BLaER1 treated with 17β-estradiol and CSF1 and Interleukin-3, amounts not matched to agents 10 nM and 100 nM (cell line): ENCODE data around the gene ARHGEF17.

Experiments
- H3K27ac ChIP-seq, 11 experiments: shearing (Covaris generic); formaldehyde crosslinking; 2 replicates each; pipeline ENCODE4 v1.8.1; 2022
- H3K27me3 ChIP-seq, 11 experiments: shearing (Covaris generic); formaldehyde crosslinking; 2 replicates each; pipeline ENCODE4 v1.8.1; 2022
- H3K36me3 ChIP-seq, 11 experiments: shearing (Covaris generic); formaldehyde crosslinking; 2 replicates each; pipeline ENCODE4 v1.8.1; 2022
- H3K4me1 ChIP-seq, 10 experiments: shearing (Covaris generic); formaldehyde crosslinking; 2 replicates each; pipeline ENCODE4 v1.8.1; 2022
- H3K4me2 ChIP-seq, 11 experiments: shearing (Covaris generic); formaldehyde crosslinking; 2 replicates each; pipeline ENCODE4 v1.8.1; 2022
- H3K4me3 ChIP-seq, 10 experiments: shearing (Covaris generic); formaldehyde crosslinking; 2 replicates each; pipeline ENCODE4 v1.8.1; 2022
- H3K9ac ChIP-seq, 11 experiments: shearing (Covaris generic); formaldehyde crosslinking; 2 replicates each; pipeline ENCODE4 v1.8.1; 2022
- H3K9me3 ChIP-seq, 11 experiments: shearing (Covaris generic); formaldehyde crosslinking; replicated peaks in 1 of 11; 2 replicates each; pipeline ENCODE4 v1.8.1; 2022
- H4K20me1 ChIP-seq, 11 experiments: shearing (Covaris generic); formaldehyde crosslinking; 2 replicates each; pipeline ENCODE4 v1.8.1; 2022
- Cebpa-rat ChIP-seq, 11 experiments: shearing (Covaris generic); IDR thresholded peaks; 2 replicates each; pipeline ENCODE4 v1.8.1; 2022

The ARHGEF17 gene

DNA sequence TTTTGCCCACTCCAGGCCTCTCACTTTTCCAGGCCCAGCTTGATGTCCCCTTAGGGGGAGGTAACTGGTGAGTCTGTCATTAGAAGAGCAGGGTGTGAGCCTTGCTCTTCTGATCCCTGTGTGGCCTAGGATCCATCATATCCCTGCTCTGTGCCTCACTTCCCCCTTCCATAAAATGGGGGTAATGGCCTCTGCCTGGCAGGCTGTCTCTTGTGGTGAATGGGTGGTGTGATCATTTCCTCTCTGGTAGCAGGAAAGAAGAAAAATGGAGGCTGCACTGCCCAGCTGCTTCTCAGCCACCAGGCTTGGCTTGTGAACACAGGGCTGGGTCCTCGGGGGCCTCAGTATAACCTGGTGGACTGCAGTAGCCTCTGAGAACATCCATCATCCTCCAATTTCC, 5.6 kb downstream of the ARHGEF17 start:
- Histone ChIP-seq H3K9ac (peak overlapping the region in 7 of 11 experiments; percentile 9 to 52 (median 30); a peak in 6 of 22 replicates), H3K36me3 (no peaks in the 10 kb centered on the region), H4K20me1 (peaks cover 0 to 39% (median 10%) of the 10 kb centered on the region in 11 experiments; a peak in 9 of 22 replicates), H3K4me2 (peak overlapping the region; percentile 54 to 99 (median 71)), H3K27ac (peak overlapping the region in 8 of 11 experiments; percentile 18 to 53 (median 36); a peak in 12 of 22 replicates), H3K9me3 (no peaks in the 10 kb centered on the region), H3K4me1 (peaks cover 41 to 98% (median 82%) of the 10 kb centered on the region in 10 experiments), H3K4me3 (no peak overlapping the region), H3K27me3 (peaks cover 13 to 25% (median 24%) of the 10 kb centered on the region in 11 experiments)
- TF ChIP-seq Cebpa-rat (IDR thresholded peaks at IDR 0.05): no peak

DNA sequence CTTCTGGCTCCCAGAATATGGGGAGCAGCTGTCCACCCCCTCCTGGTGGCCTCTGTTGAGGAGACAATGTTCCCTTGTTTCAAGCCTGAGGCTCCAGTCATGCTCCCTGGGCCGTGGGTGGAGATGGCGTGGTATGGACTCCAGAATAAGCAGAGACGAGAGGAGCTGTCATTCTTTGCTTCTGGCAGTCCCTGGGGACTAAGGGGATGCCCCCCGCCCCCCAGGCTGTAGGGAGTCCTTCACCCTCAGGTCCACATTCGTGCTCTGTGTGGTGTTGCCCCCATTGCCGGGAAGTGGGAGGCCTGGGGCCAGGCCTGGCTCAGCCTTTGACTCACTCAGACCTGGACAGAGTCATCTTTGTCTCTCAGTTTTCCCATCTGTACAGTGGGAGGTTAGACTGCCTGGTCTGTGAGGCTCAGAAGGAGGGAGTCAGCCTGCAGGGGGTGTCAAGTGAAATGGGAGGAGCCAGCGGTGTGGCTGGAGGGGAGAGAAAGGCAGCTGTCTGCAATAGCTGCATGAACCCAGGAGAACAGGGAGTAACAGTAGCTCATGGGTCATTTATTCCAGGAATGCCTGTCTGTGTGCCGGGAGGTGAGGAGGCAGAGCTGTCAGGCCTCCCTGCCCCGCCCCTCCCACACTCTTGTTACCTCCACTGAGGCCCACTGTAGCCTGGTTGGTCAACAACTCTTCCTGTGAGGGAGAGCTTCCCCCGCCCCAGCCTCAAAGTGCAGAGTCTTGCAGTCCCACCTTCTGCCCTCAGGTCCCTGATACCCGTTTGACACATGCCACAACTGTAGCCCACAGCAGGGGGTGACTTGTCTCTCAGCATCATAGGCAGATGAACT, 6.3 kb downstream of the ARHGEF17 start:
- H3K27ac ChIP-seq: peak overlapping the region in 8 of 11 experiments; percentile 4 to 53 (median 28); a peak in 11 of 22 replicates
- peak overlapping the region; percentile 54 to 99 (median 71) for H3K4me2 ChIP-seq
- TF ChIP-seq Cebpa-rat (IDR thresholded peaks at IDR 0.05): no peak
- no peaks in the 10 kb centered on the region for H3K9me3 ChIP-seq
- peaks cover 6 to 18% (median 17%) of the 10 kb centered on the region in 11 experiments for H3K27me3 ChIP-seq
- H3K4me1 ChIP-seq: peaks cover 35 to 96% (median 79%) of the 10 kb centered on the region in 10 experiments
- H4K20me1 ChIP-seq: peaks cover 0 to 32% (median 6%) of the 10 kb centered on the region in 11 experiments; a peak in 9 of 22 replicates
- H3K9ac ChIP-seq: peak overlapping the region in 7 of 11 experiments; percentile 9 to 52 (median 30); a peak in 8 of 22 replicates
- no peak overlapping the region for H3K4me3 ChIP-seq
- no peaks in the 10 kb centered on the region for H3K36me3 ChIP-seq

DNA sequence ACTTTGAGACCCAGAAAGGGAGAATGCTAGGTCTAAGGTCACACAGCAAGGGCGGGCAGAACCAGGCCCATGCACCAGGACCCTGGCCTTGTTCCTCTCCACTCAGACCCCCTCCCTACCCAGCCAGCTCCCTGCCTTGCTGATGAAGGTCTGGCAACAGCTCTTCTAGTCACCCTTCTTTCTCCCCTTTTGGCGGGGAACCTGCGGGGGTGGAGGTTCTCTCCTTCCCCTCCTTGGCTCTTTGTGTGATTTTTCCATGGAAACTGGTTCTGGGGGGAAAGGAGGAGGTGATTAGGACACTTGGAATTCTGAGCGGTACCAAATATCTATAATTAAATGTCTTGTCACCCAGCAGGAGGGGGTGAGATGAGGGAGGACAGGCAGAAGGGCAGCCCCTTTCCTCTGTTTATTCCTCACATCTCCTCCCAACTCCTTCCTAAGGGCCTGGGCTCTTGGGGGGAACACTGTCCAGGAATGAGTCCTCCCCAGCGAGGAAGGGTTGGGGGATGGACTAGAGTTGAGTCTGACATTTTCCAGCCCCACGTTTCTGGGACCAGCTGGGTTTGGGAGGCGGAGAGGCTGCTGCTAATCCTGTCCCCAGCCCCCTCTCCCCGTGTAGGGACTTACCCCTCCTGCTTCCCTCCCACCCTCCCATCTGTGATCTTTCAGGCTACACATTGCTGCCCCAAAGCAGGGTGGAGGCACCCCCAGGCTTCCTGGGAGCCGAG, 7.4 kb downstream of the ARHGEF17 start:
- H3K4me3 ChIP-seq: no peak overlapping the region

DNA sequence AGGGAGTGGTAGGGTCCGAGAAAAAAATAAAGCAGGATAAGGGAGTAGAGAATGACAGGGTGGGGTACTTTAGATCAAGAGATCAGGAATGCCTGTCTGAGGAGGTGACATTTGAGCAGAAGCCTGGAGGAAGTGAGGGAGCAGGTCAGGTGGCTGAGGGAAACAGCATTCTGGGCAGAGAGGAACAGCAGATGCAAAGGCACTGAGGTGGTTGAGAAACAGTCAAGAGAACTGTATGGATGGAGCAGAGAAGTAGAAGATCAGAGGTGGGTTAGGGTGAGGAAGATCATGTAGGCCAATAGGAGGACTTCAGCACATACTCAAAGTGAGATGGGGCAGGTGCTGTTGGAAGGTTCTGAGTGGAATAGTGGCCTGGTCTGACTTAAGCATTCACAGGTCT, 8.3 kb downstream of the ARHGEF17 start:
- H3K4me3 ChIP-seq: no peak overlapping the region
- no peaks in the 10 kb centered on the region for H3K9me3 ChIP-seq
- peak overlapping the region in 7 of 11 experiments; percentile 5 to 74 (median 66); a peak in 5 of 22 replicates for H3K4me2 ChIP-seq
- no peaks in the 10 kb centered on the region for H3K36me3 ChIP-seq
- H3K27ac ChIP-seq: no peak overlapping the region
- H3K9ac ChIP-seq: no peak overlapping the region
- peaks cover 45 to 99% (median 92%) of the 10 kb centered on the region in 10 experiments for H3K4me1 ChIP-seq
- no peaks in the 10 kb centered on the region for H3K27me3 ChIP-seq
- peaks cover 0 to 14% (median 0%) of the 10 kb centered on the region in 11 experiments; a peak in 4 of 22 replicates for H4K20me1 ChIP-seq
- no peak for TF ChIP-seq Cebpa-rat (IDR thresholded peaks at IDR 0.05)

More for the DNA sequence above, 7.4 kb downstream of the ARHGEF17 start:
- Histone ChIP-seq H3K27ac (0 out of 22 replicates have a peak overlapping the region, but pooled peaks of 1 of the 11 experiments have one; percentile 17), H4K20me1 (peaks cover 0 to 22% (median 0%) of the 10 kb centered on the region in 11 experiments; a peak in 5 of 22 replicates), H3K9me3 (no peaks in the 10 kb centered on the region), H3K4me1 (peaks cover 35 to 96% (median 83%) of the 10 kb centered on the region in 10 experiments), H3K9ac (peak overlapping the region in 1 of 11 experiments; percentile 22; a peak in 2 of 22 replicates), H3K27me3 (peaks cover 0 to 7% (median 6%) of the 10 kb centered on the region in 11 experiments; a peak in 13 of 22 replicates), H3K4me2 (peak overlapping the region in 9 of 11 experiments; percentile 35 to 99 (median 71); a peak in 17 of 22 replicates), H3K36me3 (no peaks in the 10 kb centered on the region)
- no peak for TF ChIP-seq Cebpa-rat (IDR thresholded peaks at IDR 0.05)

DNA sequence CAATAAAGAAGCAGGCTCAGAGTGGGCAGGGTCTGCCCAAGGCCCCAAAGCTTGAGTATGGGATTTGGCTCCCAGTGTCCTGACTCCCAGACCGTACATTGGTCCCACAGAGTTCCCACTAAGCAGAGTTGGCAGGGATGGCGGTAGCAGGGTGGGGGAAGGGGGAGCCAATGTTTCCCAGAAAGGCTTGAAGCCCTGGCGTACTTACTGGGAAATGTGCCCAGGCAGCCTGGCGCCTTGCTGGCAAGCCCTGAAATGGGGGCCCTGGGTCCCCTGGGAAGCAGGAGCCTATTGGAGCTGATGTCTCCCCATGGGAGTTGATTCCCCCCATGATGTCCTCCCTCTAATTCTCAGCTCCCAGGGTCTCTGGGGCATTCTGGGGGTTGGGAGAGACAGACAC, 9.3 kb downstream of the ARHGEF17 start:
- Histone ChIP-seq H3K4me2 (peak overlapping the region; percentile 5 to 74 (median 59); a peak in 19 of 22 replicates), H3K27ac (peak overlapping the region in 6 of 11 experiments; percentile 7 to 44 (median 30); a peak in 7 of 22 replicates), H3K9me3 (no peaks in the 10 kb centered on the region), H4K20me1 (peaks cover 0 to 6% (median 0%) of the 10 kb centered on the region in 11 experiments; a peak in 3 of 22 replicates), H3K4me3 (no peak overlapping the region), H3K4me1 (peaks cover 50 to 99% (median 93%) of the 10 kb centered on the region in 10 experiments), H3K36me3 (no peaks in the 10 kb centered on the region), H3K9ac (peak overlapping the region in 3 of 11 experiments; percentile 2 to 34 (median 21); a peak in 2 of 22 replicates), H3K27me3 (no peaks in the 10 kb centered on the region)
- no peak for TF ChIP-seq Cebpa-rat (IDR thresholded peaks at IDR 0.05)

DNA sequence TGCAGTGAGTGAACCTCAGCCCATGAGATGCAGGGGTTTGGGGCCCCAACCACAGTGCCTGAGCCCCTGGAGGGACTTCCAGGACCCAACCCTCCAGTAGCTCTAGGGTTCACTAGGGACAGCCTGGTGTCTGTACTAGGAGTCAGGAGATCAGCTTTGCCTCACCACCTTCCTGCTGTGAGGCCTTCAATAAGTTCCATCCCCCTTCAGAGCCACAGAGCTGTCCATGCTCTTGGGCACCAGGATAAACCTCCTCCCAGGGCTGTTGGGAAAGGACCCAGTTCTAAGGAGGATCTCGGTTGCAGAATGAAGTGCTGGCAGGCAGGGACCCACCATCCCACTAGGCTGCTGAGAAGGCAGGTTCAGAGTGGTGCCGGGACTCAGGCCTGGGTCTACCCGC, 9.7 kb downstream of the ARHGEF17 start:
- Histone ChIP-seq H3K27me3 (no peaks in the 10 kb centered on the region), H4K20me1 (peaks cover 0 to 1% (median 0%) of the 10 kb centered on the region in 11 experiments; a peak in 3 of 22 replicates), H3K9ac (peak overlapping the region in 4 of 11 experiments; percentile 2 to 34 (median 26); a peak in 2 of 22 replicates), H3K9me3 (no peaks in the 10 kb centered on the region), H3K4me1 (peaks cover 50 to 99% (median 93%) of the 10 kb centered on the region in 10 experiments), H3K36me3 (no peaks in the 10 kb centered on the region), H3K27ac (peak overlapping the region in 6 of 11 experiments; percentile 7 to 44 (median 30); a peak in 8 of 22 replicates), H3K4me2 (peak overlapping the region; percentile 5 to 74 (median 59); a peak in 19 of 22 replicates), H3K4me3 (no peak overlapping the region)
- TF ChIP-seq Cebpa-rat (IDR thresholded peaks at IDR 0.05): no peak

DNA sequence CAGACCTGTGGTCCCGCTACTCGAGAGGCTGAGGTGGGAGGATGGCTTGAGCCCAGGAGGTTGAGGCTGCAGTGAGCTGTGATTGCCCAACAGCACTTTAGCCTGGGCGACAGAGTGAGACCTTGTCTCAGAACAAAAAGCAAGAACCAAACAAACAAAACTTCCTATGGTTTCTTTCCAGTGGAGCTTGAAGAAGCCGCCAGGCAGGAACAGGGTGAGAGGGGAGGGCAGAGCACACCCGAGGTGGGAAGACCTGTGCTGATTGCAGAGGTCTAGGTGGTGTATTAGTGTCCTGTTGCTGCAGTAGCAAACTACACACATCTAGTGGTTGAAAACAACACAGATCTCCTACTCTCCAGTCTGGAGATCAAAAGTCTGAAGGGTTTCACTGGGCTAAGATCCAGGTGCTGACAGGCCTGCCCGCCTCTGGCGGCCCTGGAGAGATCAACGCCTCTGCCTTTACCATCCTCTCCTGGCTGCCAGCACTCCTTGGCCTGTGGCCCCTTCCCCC, 10.5 kb downstream of the ARHGEF17 start:
- no peaks in the 10 kb centered on the region for H3K9me3 ChIP-seq
- no peaks in the 10 kb centered on the region for H3K36me3 ChIP-seq
- no peak overlapping the region for H3K4me3 ChIP-seq
- no peaks in the 10 kb centered on the region for H3K27me3 ChIP-seq
- TF ChIP-seq Cebpa-rat (IDR thresholded peaks at IDR 0.05): peak in 3 of 11 experiments; percentile 19 to 37 (median 33); a peak in 2 of 22 replicates
- no peaks in the 10 kb centered on the region; a peak in 1 of 22 replicates for H4K20me1 ChIP-seq
- peak overlapping the region; percentile 3 to 74 (median 59); a peak in 20 of 22 replicates for H3K4me2 ChIP-seq
- peaks cover 50 to 99% (median 93%) of the 10 kb centered on the region in 10 experiments for H3K4me1 ChIP-seq
- peak overlapping the region in 7 of 11 experiments; percentile 12 to 44 (median 28); a peak in 6 of 22 replicates for H3K27ac ChIP-seq
- peak overlapping the region in 3 of 11 experiments; percentile 14 to 31 (median 24); a peak in 1 of 22 replicates for H3K9ac ChIP-seq
